RCC 7860 (cell line): ENCODE data around the gene PGR.

Experiments used
- DNase-seq: peaks from one replicate; pipeline ENCODE4 v3.0.0-alpha.2; 2015; ENCODE audit warnings: low spot score
- FAIRE-seq: peaks from 2 replicates; lab custom pipeline; 2012; peaks lifted over from hg19 to GRCh38; lab: Jason Lieb, UNC

Gene PGR

GRCh38 chr11:101083335-101083734, 46.3 kb downstream of the PGR start:
- FAIRE-seq (no peak), DNase-seq (no peak)

GRCh38 chr11:101082813-101083212, 46.8 kb downstream of the PGR start:
- FAIRE-seq (no peak), DNase-seq (no peak)

GRCh38 chr11:101063706-101064105, 65.9 kb downstream of the PGR start:
- DNase-seq, result no peak
- no peak for FAIRE-seq

- DNase-seq (peak; percentile 28), FAIRE-seq (no peak)
These were observed 68.0 kb downstream of the PGR start for GRCh38 chr11:101061606-101062005.

- no peak for DNase-seq
- FAIRE-seq, result no peak
These were observed 70.3 kb downstream of the PGR start for GRCh38 chr11:101059331-101059730.

GRCh38 chr11:101053492-101053891, 76.1 kb downstream of the PGR start:
- FAIRE-seq (no peak), DNase-seq (no peak)

GRCh38 chr11:101051677-101052076, 77.9 kb downstream of the PGR start:
- DNase-seq (no peak), FAIRE-seq (no peak)

- FAIRE-seq (no peak), DNase-seq (no peak)
These were observed 79.8 kb downstream of the PGR start for GRCh38 chr11:101049813-101050212.

GRCh38 chr11:101049123-101049522, 80.5 kb downstream of the PGR start:
- no peak for DNase-seq
- FAIRE-seq, result no peak

GRCh38 chr11:101048479-101048878, 81.1 kb downstream of the PGR start:
- FAIRE-seq, result no peak
- DNase-seq, result no peak

GRCh38 chr11:101046947-101047346, 82.7 kb downstream of the PGR start:
- no peak for FAIRE-seq
- no peak for DNase-seq

- no peak for DNase-seq
- no peak for FAIRE-seq
These were observed 84.2 kb downstream of the PGR start for GRCh38 chr11:101045415-101045814.

GRCh38 chr11:101043940-101044339, 85.7 kb downstream of the PGR start:
- no peak for FAIRE-seq
- no peak for DNase-seq

GRCh38 chr11:101035872-101036271, 93.7 kb downstream of the PGR start:
- FAIRE-seq, result no peak
- no peak for DNase-seq

- no peak for FAIRE-seq
- DNase-seq, result no peak
These were observed 95.5 kb downstream of the PGR start for GRCh38 chr11:101034076-101034475.

GRCh38 chr11:101032991-101033390, 96.6 kb downstream of the PGR start:
- FAIRE-seq, result no peak
- no peak for DNase-seq

GRCh38 chr11:101031713-101032112, 97.9 kb downstream of the PGR start:
- FAIRE-seq, result no peak
- no peak for DNase-seq

GRCh38 chr11:101030692-101031091, 98.9 kb downstream of the PGR start:
- DNase-seq (no peak), FAIRE-seq (no peak)

GRCh38 chr11:101030015-101030414, 99.6 kb downstream of the PGR start:
- no peak for DNase-seq
- FAIRE-seq, result no peak

GRCh38 chr11:101028644-101029043, 101.0 kb downstream of the PGR start:
- FAIRE-seq (no peak), DNase-seq (no peak)

GRCh38 chr11:101022256-101022655, 107.4 kb downstream of the PGR start:
- FAIRE-seq (no peak), DNase-seq (no peak)

- FAIRE-seq, result no peak
- DNase-seq, result no peak
These were observed 109.7 kb downstream of the PGR start for GRCh38 chr11:101019870-101020269.

GRCh38 chr11:101014600-101015285, 114.9 kb downstream of the PGR start:
- DNase-seq, result no peak
- no peak for FAIRE-seq
